RWPE2 (cell line): Measurements from ENCODE around the gene PIP4K2A.

Experiments used
- ATAC-seq: fragments of 200-7000 bp; cut with Tn5 transposase; 3 replicates; pipeline ENCODE4 v1.9.1; 2021; ENCODE audit warnings: low read depth
- DNase-seq: peaks from one replicate; pipeline ENCODE4 v3.0.0-alpha.2; 2020; ENCODE audit warnings: low spot score
- H3K27ac ChIP-seq: fragments of 450-650 bp; 2 replicates; pipeline ENCODE4 v1.5.1; 2017; ENCODE audit warnings: mild to moderate bottlenecking; ENCODE audit not compliant: poor library complexity, severe bottlenecking
- H3K27me3 ChIP-seq: fragments of 250-450 bp; sonication (Bioruptor Pico); 2 replicates; pipeline ENCODE4 v1.5.1; 2021; ENCODE audit warnings: mild to moderate bottlenecking, moderate library complexity; ENCODE audit not compliant: insufficient read depth, poor library complexity, severe bottlenecking
- H3K36me3 ChIP-seq: fragments of 250-450 bp; sonication (Bioruptor Pico); 2 replicates; pipeline ENCODE4 v1.5.1; 2020; ENCODE audit warnings: low read depth, mild to moderate bottlenecking, moderate library complexity
- H3K4me1 ChIP-seq: fragments of 250-450 bp; sonication (Bioruptor Pico); 2 replicates; pipeline ENCODE4 v1.5.1; 2021; ENCODE audit warnings: mild to moderate bottlenecking, moderate library complexity; ENCODE audit not compliant: insufficient read depth, poor library complexity, severe bottlenecking
- H3K4me3 ChIP-seq: fragments of 250-450 bp; sonication (Bioruptor Pico); 2 replicates; pipeline ENCODE4 v1.5.1; 2021; ENCODE audit warnings: mild to moderate bottlenecking, moderate library complexity; ENCODE audit not compliant: severe bottlenecking
- H3K9me3 ChIP-seq: fragments of 250-450 bp; sonication (Bioruptor Pico); 2 replicates; pipeline ENCODE4 v1.5.1; 2021; ENCODE audit warnings: mild to moderate bottlenecking, moderate library complexity; ENCODE audit not compliant: severe bottlenecking
- CTCF ChIP-seq: fragments of 450-650 bp; IDR thresholded peaks from one replicate; pipeline ENCODE4 v1.5.1; 2017; ENCODE audit warnings: mild to moderate bottlenecking, moderate library complexity; ENCODE audit not compliant: poor library complexity, severe bottlenecking

The PIP4K2A gene

GRCh38 chr10:22601618-22602017, 112.8 kb downstream of the PIP4K2A start:
- Histone ChIP-seq H3K4me1 (peaks cover 15% of the 10 kb centered on the region), H3K36me3 (no peaks in the 10 kb centered on the region), H3K27me3 (no peaks in the 10 kb centered on the region), H3K4me3 (no peak overlapping the region), H3K9me3 (no peaks in the 10 kb centered on the region), H3K27ac (no peak overlapping the region)
- DNase-seq (no peak), ATAC-seq (no peak)
- TF ChIP-seq CTCF: no peak

DNA sequence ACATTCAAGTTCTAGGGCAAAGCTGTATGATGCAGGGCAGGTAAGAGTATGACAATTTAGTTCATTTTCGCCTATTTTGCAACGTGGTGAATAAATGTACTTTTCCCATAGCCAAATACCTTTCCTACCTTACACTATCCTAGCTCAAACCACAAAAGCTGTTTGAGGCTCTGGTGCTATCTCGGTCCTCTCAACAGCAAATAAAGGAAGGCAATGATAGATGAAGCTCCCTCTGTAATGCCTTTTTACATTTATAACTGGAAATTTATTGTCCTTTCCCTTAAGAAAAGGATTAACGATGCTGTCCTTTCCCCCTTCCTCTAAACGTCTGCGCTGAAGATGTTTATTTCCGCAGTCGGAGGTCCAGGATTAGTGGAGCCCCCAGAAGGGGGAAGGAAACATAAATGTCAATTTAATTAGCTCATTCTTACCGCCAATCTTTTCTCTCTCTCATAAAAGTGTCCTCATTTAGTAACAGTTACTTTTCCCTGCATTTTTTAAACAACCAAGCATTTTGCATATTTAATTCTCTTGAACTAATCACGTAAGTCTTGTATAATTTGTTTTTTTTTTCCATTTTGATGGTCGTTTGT, 114.6 kb downstream of the PIP4K2A start:
- H3K9me3 ChIP-seq: no peaks in the 10 kb centered on the region
- no peak overlapping the region for H3K27ac ChIP-seq
- H3K27me3 ChIP-seq: no peaks in the 10 kb centered on the region
- TF ChIP-seq CTCF: no peak
- DNase-seq (no peak), ATAC-seq (no peak)
- H3K4me1 ChIP-seq: peaks cover 12% of the 10 kb centered on the region
- H3K36me3 ChIP-seq: no peaks in the 10 kb centered on the region
- H3K4me3 ChIP-seq: no peak overlapping the region

GRCh38 chr10:22599048-22599561, 115.3 kb downstream of the PIP4K2A start:
- Histone ChIP-seq H3K9me3 (no peaks in the 10 kb centered on the region), H3K27me3 (no peaks in the 10 kb centered on the region), H3K36me3 (no peaks in the 10 kb centered on the region), H3K27ac (no peak overlapping the region), H3K4me3 (no peak overlapping the region), H3K4me1 (peaks cover 12% of the 10 kb centered on the region)
- ATAC-seq (peak; percentile 90), DNase-seq (no peak)
- TF ChIP-seq CTCF: no peak

GRCh38 chr10:22598478-22598877, 115.9 kb downstream of the PIP4K2A start:
- TF ChIP-seq CTCF: no peak
- Histone ChIP-seq H3K36me3 (no peaks in the 10 kb centered on the region), H3K27ac (no peak overlapping the region), H3K4me3 (no peak overlapping the region), H3K4me1 (peaks cover 12% of the 10 kb centered on the region), H3K9me3 (no peaks in the 10 kb centered on the region), H3K27me3 (no peaks in the 10 kb centered on the region)
- DNase-seq: no peak
- no peak for ATAC-seq

GRCh38 chr10:22597138-22597537, 117.2 kb downstream of the PIP4K2A start:
- ATAC-seq (no peak), DNase-seq (no peak)
- no peak overlapping the region for H3K27ac ChIP-seq
- H3K27me3 ChIP-seq: no peaks in the 10 kb centered on the region
- no peaks in the 10 kb centered on the region for H3K9me3 ChIP-seq
- no peaks in the 10 kb centered on the region for H3K36me3 ChIP-seq
- TF ChIP-seq CTCF: no peak
- H3K4me1 ChIP-seq: peaks cover 12% of the 10 kb centered on the region
- H3K4me3 ChIP-seq: no peak overlapping the region
